ENCODE measurements around the gene PAXX.

The PAXX gene

GRCh38 chr9:137021568-137021978 lies 29.4 kb downstream of the PAXX start:
- Mint-ChIP-seq H3K9me3 (no peaks in the 10 kb centered on the region), H3K27me3 (ENCODE audit: low read depth) (no peaks in the 10 kb centered on the region), H3K36me3 (ENCODE audit: low read depth) (peaks cover 4% of the 10 kb centered on the region), H3K4me3 (no peak overlapping the region), H3K27ac (no peak overlapping the region), H3K4me1 (no peaks in the 10 kb centered on the region)
- TF ChIP-seq CTCF (IDR thresholded peaks at IDR 0.05; ENCODE audit: unreplicated experiment in 3 of 3): no peak

- no peak for TF ChIP-seq CTCF (IDR thresholded peaks at IDR 0.05; ENCODE audit: unreplicated experiment in 3 of 3)
- no peak overlapping the region for H3K27ac Mint-ChIP-seq
- no peaks in the 10 kb centered on the region for H3K27me3 Mint-ChIP-seq (ENCODE audit: low read depth)
- H3K36me3 Mint-ChIP-seq (ENCODE audit: low read depth): no peaks in the 10 kb centered on the region
- no peaks in the 10 kb centered on the region for H3K4me1 Mint-ChIP-seq
- H3K9me3 Mint-ChIP-seq: no peaks in the 10 kb centered on the region
- H3K4me3 Mint-ChIP-seq: no peak overlapping the region
Observed at GRCh38 chr9:137021979-137022661, 29.9 kb downstream of the PAXX start.

GRCh38 chr9:137022662-137023008 lies 30.4 kb downstream of the PAXX start:
- Mint-ChIP-seq H3K36me3 (ENCODE audit: low read depth) (no peaks in the 10 kb centered on the region), H3K9me3 (no peaks in the 10 kb centered on the region)

GRCh38 chr9:137023157-137023556 lies 30.9 kb downstream of the PAXX start:
- H3K27ac Mint-ChIP-seq: no peak overlapping the region
- no peaks in the 10 kb centered on the region for H3K9me3 Mint-ChIP-seq
- no peak for TF ChIP-seq CTCF (IDR thresholded peaks at IDR 0.05; ENCODE audit: unreplicated experiment in 3 of 3)
- no peak overlapping the region for H3K4me3 Mint-ChIP-seq
- H3K36me3 Mint-ChIP-seq (ENCODE audit: low read depth): no peaks in the 10 kb centered on the region
- no peaks in the 10 kb centered on the region for H3K27me3 Mint-ChIP-seq (ENCODE audit: low read depth)
- no peaks in the 10 kb centered on the region for H3K4me1 Mint-ChIP-seq

More at GRCh38 chr9:137022662-137023008, 30.4 kb downstream of the PAXX start:
- Mint-ChIP-seq H3K4me1 (no peaks in the 10 kb centered on the region), H3K27ac (no peak overlapping the region), H3K4me3 (no peak overlapping the region), H3K27me3 (ENCODE audit: low read depth) (no peaks in the 10 kb centered on the region)
- no peak for TF ChIP-seq CTCF (IDR thresholded peaks at IDR 0.05; ENCODE audit: unreplicated experiment in 3 of 3)

GRCh38 chr9:137023583-137023991 lies 31.4 kb downstream of the PAXX start:
- Mint-ChIP-seq H3K27ac (no peak overlapping the region), H3K4me1 (no peaks in the 10 kb centered on the region), H3K4me3 (peak overlapping the region in 1 of 3 experiments; percentile 10), H3K36me3 (ENCODE audit: low read depth) (no peaks in the 10 kb centered on the region), H3K27me3 (ENCODE audit: low read depth) (no peaks in the 10 kb centered on the region), H3K9me3 (no peaks in the 10 kb centered on the region)
- no peak for TF ChIP-seq CTCF (IDR thresholded peaks at IDR 0.05; ENCODE audit: unreplicated experiment in 3 of 3)

- Mint-ChIP-seq H3K27ac (no peak overlapping the region), H3K36me3 (ENCODE audit: low read depth) (no peaks in the 10 kb centered on the region), H3K9me3 (no peaks in the 10 kb centered on the region), H3K27me3 (ENCODE audit: low read depth) (no peaks in the 10 kb centered on the region), H3K4me1 (no peaks in the 10 kb centered on the region), H3K4me3 (peak overlapping the region in 1 of 3 experiments; percentile 41)
- TF ChIP-seq CTCF (IDR thresholded peaks at IDR 0.05; ENCODE audit: unreplicated experiment in 3 of 3): no peak
Observed at GRCh38 chr9:137025517-137025966, 33.3 kb downstream of the PAXX start.
